ENCODE results near the gene TIAM2.

GRCh38 chr6:155125906-155126305 lies 130.8 kb downstream of the TIAM2 start:
- TF ChIP-seq CTCF (IDR thresholded peaks at IDR 0.05; ENCODE audit: extremely low read depth in 1 of 2, insufficient read depth in 1 of 2, low read depth in 1 of 2, low read length in 2 of 2), result no peak
- TF ChIP-seq POLR2A (IDR thresholded peaks at IDR 0.05; ENCODE audit: low read depth, low read length), result no peak
- no peak for TF ChIP-seq POLR2AphosphoS5 (IDR thresholded peaks at IDR 0.05; ENCODE audit: insufficient read depth, low read depth, low read length)
- TF ChIP-seq EZH2 (IDR thresholded peaks at IDR 0.05; ENCODE audit: borderline replicate concordance, low read depth, low read length, severe bottlenecking), result no peak
- no peak for TF ChIP-seq MAX (IDR thresholded peaks at IDR 0.05; ENCODE audit: insufficient read depth, insufficient read length)
- no peak for TF ChIP-seq JUN (IDR thresholded peaks at IDR 0.05; ENCODE audit: borderline replicate concordance, insufficient read depth, insufficient read length, low read depth)
- no peak for TF ChIP-seq MYC (IDR thresholded peaks at IDR 0.05; ENCODE audit: low read depth, low read length)
- no peak for TF ChIP-seq GATA2 (IDR thresholded peaks at IDR 0.05; ENCODE audit: insufficient read depth, insufficient read length, low read depth, low read length)

Measured in endothelial cell of umbilical vein (primary cell).